ENCODE data around the gene NKX6-1. TPM values are rescaled to one million over a fixed set of nuclear protein-coding genes. Genes with fewer than 3 reads are reported as not detected.

NKX6-1 gene
- total RNA-seq, 1 donor from 2014 or later: not detected

GRCh38 chr4:84442778-84443177, 56.3 kb downstream of the NKX6-1 start:
- DNase-seq (ENCODE audit: low read depth): no peak
- no peak overlapping the region for H3K4me3 ChIP-seq (ENCODE audit: low read depth, low read length)
- TF ChIP-seq CTCF (conservative IDR thresholded peaks at IDR 0.05; ENCODE audit: low read depth, low read length): no peak

Other genes starting within 250 kb of the NKX6-1 start
- 9.6 and 12.9 TPM in 2 replicates for gene CDS1, start 83.8 kb upstream of the NKX6-1 start, total RNA-seq

Measured in epithelial cell of proximal tubule (primary cell).